ENCODE results near the gene QRICH2. TPM values are rescaled to one million over a fixed set of nuclear protein-coding genes. Genes with fewer than 3 reads are reported as not detected.

QRICH2 gene
- total RNA-seq, 1 donor from 2014 or later: 3.8 TPM

GRCh38 chr17:76317535-76317934 is 9.5 kb upstream of the QRICH2 start:
- peaks cover 10% of the 10 kb centered on the region for H4K20me1 ChIP-seq (ENCODE audit: insufficient read depth, low read length)

GRCh38 chr17:76314392-76315227 is 6.5 kb upstream of the QRICH2 start:
- DNase-seq (ENCODE audit: low read depth) (no peak), FAIRE-seq (no peak)
- no peak for TF ChIP-seq EZH2 (IDR thresholded peaks at IDR 0.05; ENCODE audit: insufficient read depth, low read length)
- no peak for TF ChIP-seq CTCF (IDR thresholded peaks at IDR 0.05; ENCODE audit: insufficient read depth, low read depth, low read length)
- Histone ChIP-seq H3K4me1 (ENCODE audit: insufficient read depth, low read length) (no peaks in the 10 kb centered on the region), H3K9me3 (ENCODE audit: insufficient read depth, low read depth, low read length) (no peaks in the 10 kb centered on the region), H4K20me1 (ENCODE audit: insufficient read depth, low read length) (peaks cover 12% of the 10 kb centered on the region), H3K36me3 (ENCODE audit: insufficient read depth, low read length) (peaks cover 35% of the 10 kb centered on the region), H3K79me2 (ENCODE audit: insufficient read depth, low read length) (no peaks in the 10 kb centered on the region), H2AFZ (ENCODE audit: low read depth, low read length) (no peak overlapping the region), H3K4me3 (ENCODE audit: insufficient read depth, low read depth, low read length) (no peak overlapping the region), H3K9ac (ENCODE audit: low read length) (no peak overlapping the region), H3K27me3 (ENCODE audit: insufficient read depth, low read length) (no peaks in the 10 kb centered on the region), H3K27ac (ENCODE audit: low read depth, low read length) (no peak overlapping the region), H3K4me2 (ENCODE audit: low read length) (no peak overlapping the region)
- H3K9me3 Mint-ChIP-seq (ENCODE audit: unreplicated experiment): no peaks in the 10 kb centered on the region
- no peaks in the 10 kb centered on the region for H3K27me3 Mint-ChIP-seq (ENCODE audit: low read depth, unreplicated experiment)
- no peak overlapping the region for H3K4me3 Mint-ChIP-seq (ENCODE audit: unreplicated experiment)
- H3K36me3 Mint-ChIP-seq (ENCODE audit: low read depth, unreplicated experiment): peaks cover 9% of the 10 kb centered on the region
- no peak overlapping the region for H3K27ac Mint-ChIP-seq (ENCODE audit: unreplicated experiment)
- peaks cover 4% of the 10 kb centered on the region for H3K4me1 Mint-ChIP-seq (ENCODE audit: low read depth, unreplicated experiment)

More at GRCh38 chr17:76317535-76317934, 9.5 kb upstream of the QRICH2 start:
- H3K4me3 Mint-ChIP-seq (ENCODE audit: unreplicated experiment): no peak overlapping the region
- Histone ChIP-seq H3K79me2 (ENCODE audit: insufficient read depth, low read length) (no peaks in the 10 kb centered on the region), H3K4me3 (ENCODE audit: insufficient read depth, low read depth, low read length) (no peak overlapping the region), H3K9me3 (ENCODE audit: insufficient read depth, low read depth, low read length) (no peaks in the 10 kb centered on the region), H2AFZ (ENCODE audit: low read depth, low read length) (no peak overlapping the region), H3K4me1 (ENCODE audit: insufficient read depth, low read length) (no peaks in the 10 kb centered on the region), H3K27ac (ENCODE audit: low read depth, low read length) (no peak overlapping the region), H3K36me3 (ENCODE audit: insufficient read depth, low read length) (peaks cover 28% of the 10 kb centered on the region), H3K9ac (ENCODE audit: low read length) (no peak overlapping the region), H3K27me3 (ENCODE audit: insufficient read depth, low read length) (no peaks in the 10 kb centered on the region), H3K4me2 (ENCODE audit: low read length) (no peak overlapping the region)
- no peaks in the 10 kb centered on the region for H3K9me3 Mint-ChIP-seq (ENCODE audit: unreplicated experiment)
- DNase-seq (ENCODE audit: low read depth) (no peak), FAIRE-seq (no peak)
- H3K4me1 Mint-ChIP-seq (ENCODE audit: low read depth, unreplicated experiment): peaks cover 4% of the 10 kb centered on the region
- TF ChIP-seq CTCF (IDR thresholded peaks at IDR 0.05; ENCODE audit: insufficient read depth, low read depth, low read length) (no peak), EZH2 (IDR thresholded peaks at IDR 0.05; ENCODE audit: insufficient read depth, low read length) (no peak)
- H3K27ac Mint-ChIP-seq (ENCODE audit: unreplicated experiment): no peak overlapping the region
- H3K27me3 Mint-ChIP-seq (ENCODE audit: low read depth, unreplicated experiment): no peaks in the 10 kb centered on the region
- peaks cover 13% of the 10 kb centered on the region for H3K36me3 Mint-ChIP-seq (ENCODE audit: low read depth, unreplicated experiment)

GRCh38 chr17:76312735-76313134 is 4.7 kb upstream of the QRICH2 start:
- Mint-ChIP-seq H3K9me3 (ENCODE audit: unreplicated experiment) (peaks cover 3% of the 10 kb centered on the region), H3K36me3 (ENCODE audit: low read depth, unreplicated experiment) (peaks cover 12% of the 10 kb centered on the region), H3K4me3 (ENCODE audit: unreplicated experiment) (no peak overlapping the region), H3K4me1 (ENCODE audit: low read depth, unreplicated experiment) (peaks cover 4% of the 10 kb centered on the region), H3K27me3 (ENCODE audit: low read depth, unreplicated experiment) (no peaks in the 10 kb centered on the region), H3K27ac (ENCODE audit: unreplicated experiment) (no peak overlapping the region)
- Histone ChIP-seq H3K4me1 (ENCODE audit: insufficient read depth, low read length) (no peaks in the 10 kb centered on the region), H3K27ac (ENCODE audit: low read depth, low read length) (no peak overlapping the region), H3K79me2 (ENCODE audit: insufficient read depth, low read length) (no peaks in the 10 kb centered on the region), H4K20me1 (ENCODE audit: insufficient read depth, low read length) (peaks cover 16% of the 10 kb centered on the region), H3K9ac (ENCODE audit: low read length) (no peak overlapping the region), H3K9me3 (ENCODE audit: insufficient read depth, low read depth, low read length) (no peaks in the 10 kb centered on the region), H3K4me2 (ENCODE audit: low read length) (no peak overlapping the region), H2AFZ (ENCODE audit: low read depth, low read length) (no peak overlapping the region), H3K4me3 (ENCODE audit: insufficient read depth, low read depth, low read length) (no peak overlapping the region), H3K36me3 (ENCODE audit: insufficient read depth, low read length) (peaks cover 34% of the 10 kb centered on the region), H3K27me3 (ENCODE audit: insufficient read depth, low read length) (no peaks in the 10 kb centered on the region)
- no peak for DNase-seq (ENCODE audit: low read depth)
- no peak for TF ChIP-seq EZH2 (IDR thresholded peaks at IDR 0.05; ENCODE audit: insufficient read depth, low read length)
- TF ChIP-seq CTCF (IDR thresholded peaks at IDR 0.05; ENCODE audit: insufficient read depth, low read depth, low read length): no peak
- FAIRE-seq: no peak

Data from astrocyte (in vitro differentiated cells and primary cell).